MG63 (cell line): Measurements from ENCODE around the gene CNBD2. TPM values are rescaled to one million over a fixed set of nuclear protein-coding genes. Genes with fewer than 3 reads are reported as not detected.
"Not testable (repeated sequence)": the region's sequence is repeated elsewhere in the genome, so short reads cannot be mapped to it uniquely, and the experiment has no call there.

Experiments
- DNase-seq: peaks from one replicate; pipeline ENCODE4 v3.0.0-alpha.2; 2020
- H3K27me3 ChIP-seq: fragments of 250-450 bp; sonication (Bioruptor Pico); 2 replicates; pipeline ENCODE4 v1.5.1; 2020; ENCODE audit warnings: mild to moderate bottlenecking, moderate library complexity
- H3K36me3 ChIP-seq: fragments of 250-450 bp; sonication (Bioruptor Pico); 2 replicates; pipeline ENCODE4 v1.5.1; 2020; ENCODE audit warnings: mild to moderate bottlenecking, moderate library complexity
- H3K4me3 ChIP-seq: fragments of 250-450 bp; sonication (Bioruptor Pico); 2 replicates; pipeline ENCODE4 v1.5.1; 2020; ENCODE audit warnings: mild to moderate bottlenecking, moderate library complexity
- H3K9me3 ChIP-seq: fragments of 250-450 bp; sonication (Bioruptor Pico); 2 replicates; pipeline ENCODE4 v1.5.1; 2020; ENCODE audit warnings: mild to moderate bottlenecking, moderate library complexity
- total RNA-seq: library from RNA; depleted of rRNA; stranded (reverse); fragments of >200 nt; shearing (Covaris generic); gene quantifications from 2 replicates; pipeline ENCODE4 v1.2.3, GENCODE V29; 2014; ENCODE audit warnings: low replicate concordance; rRNA removed

The CNBD2 gene
- total RNA-seq, 1 experiment from 2014 or later: 3.4 TPM

DNA sequence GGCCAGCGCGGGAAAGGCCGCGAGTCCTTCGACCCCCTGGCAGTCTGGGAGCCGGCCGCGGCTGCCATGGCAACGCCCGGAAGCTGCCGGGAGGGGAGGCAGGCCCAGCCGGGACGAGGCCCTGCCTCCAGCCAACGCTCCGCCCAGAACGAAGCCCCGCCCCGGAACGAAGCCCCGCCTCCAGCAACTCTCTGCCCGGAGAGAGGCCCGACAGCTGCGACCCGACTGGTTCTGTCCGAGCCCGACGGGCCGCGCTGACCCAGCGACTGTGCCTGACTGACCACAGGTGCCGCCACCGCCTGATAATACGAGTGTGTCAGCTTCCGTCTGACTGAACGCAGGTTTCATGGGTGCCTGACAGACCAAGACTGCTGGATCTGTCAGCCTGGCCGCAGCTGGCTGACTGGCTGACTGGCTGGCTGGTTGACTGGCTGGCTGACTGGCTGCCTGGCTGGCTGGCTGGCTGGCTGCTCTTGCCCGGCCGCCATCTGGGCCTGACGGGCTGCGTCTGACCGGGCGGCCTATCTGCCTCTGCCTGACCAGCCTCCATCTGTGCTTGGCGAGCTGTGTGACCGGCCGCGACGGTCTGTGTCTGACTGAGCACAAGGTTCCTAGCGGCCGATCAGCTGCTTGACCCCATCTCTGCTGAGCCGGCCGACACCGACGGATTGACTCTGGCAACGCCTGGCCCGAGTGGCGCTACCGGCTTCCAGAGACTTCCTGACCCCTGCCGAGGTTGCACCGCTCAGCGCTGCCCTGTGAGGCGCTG is 96.5 kb downstream of the CNBD2 start:
- peak overlapping the region; percentile 45 for H3K4me3 ChIP-seq
- no peaks in the 10 kb centered on the region for H3K27me3 ChIP-seq
- H3K36me3 ChIP-seq: no peaks in the 10 kb centered on the region
- no peaks in the 10 kb centered on the region for H3K9me3 ChIP-seq
- DNase-seq: peak; percentile 89

GRCh38 chr20:36065427-36065998 is 97.1 kb downstream of the CNBD2 start:
- DNase-seq: no peak
- peak overlapping the region; percentile 45 for H3K4me3 ChIP-seq
- H3K27me3 ChIP-seq: no peaks in the 10 kb centered on the region
- H3K9me3 ChIP-seq: no peaks in the 10 kb centered on the region
- H3K36me3 ChIP-seq: no peaks in the 10 kb centered on the region

DNA sequence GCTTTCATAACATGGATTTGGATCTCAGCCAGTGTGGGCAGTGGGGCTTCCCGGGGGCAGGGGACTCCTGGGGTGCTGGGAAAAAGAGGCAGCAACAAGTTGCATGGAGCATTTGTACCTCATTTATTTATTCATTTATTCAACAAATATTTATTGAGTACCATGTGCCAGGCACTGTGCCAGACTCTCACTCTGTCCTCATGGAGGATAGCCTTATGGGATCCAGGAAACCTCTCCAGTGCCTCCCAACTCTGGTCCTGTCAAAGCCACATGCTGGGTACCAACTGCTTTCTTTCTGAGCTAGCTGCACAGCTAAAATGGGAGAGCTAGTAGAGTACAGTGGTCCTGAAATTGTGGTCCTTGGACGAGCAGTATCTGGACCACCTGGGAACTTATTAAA is 98.4 kb downstream of the CNBD2 start:
- Histone ChIP-seq H3K36me3 (no peaks in the 10 kb centered on the region), H3K9me3 (no peaks in the 10 kb centered on the region), H3K27me3 (no peaks in the 10 kb centered on the region), H3K4me3 (no peak overlapping the region)
- DNase-seq: no peak

GRCh38 chr20:36068526-36068925 is 100.1 kb downstream of the CNBD2 start:
- H3K27me3 ChIP-seq, DNase-seq, H3K4me3 ChIP-seq, H3K9me3 ChIP-seq, H3K36me3 ChIP-seq: not testable (repeated sequence)

DNA sequence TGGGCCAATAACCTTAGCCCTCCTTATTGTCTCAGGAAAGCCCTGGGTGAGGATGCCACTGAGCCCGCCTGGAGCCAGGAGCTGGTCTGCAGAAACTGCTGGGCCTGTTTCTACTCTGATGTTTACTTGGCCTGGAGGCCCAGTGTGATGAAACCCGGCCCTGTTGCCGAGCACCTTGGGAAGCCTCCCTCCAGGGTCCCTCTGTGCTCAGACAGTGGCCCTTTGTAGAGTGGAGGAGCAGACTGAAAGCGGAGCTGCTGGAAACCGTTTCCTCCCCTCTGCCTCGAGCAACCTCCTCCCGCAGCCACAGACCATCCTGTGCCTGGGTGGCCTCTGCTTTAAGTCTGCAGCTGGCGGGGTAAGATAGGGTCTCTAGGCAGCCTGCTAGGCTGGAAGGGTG is 102.1 kb downstream of the CNBD2 start:
- peaks cover 3% of the 10 kb centered on the region for H3K9me3 ChIP-seq
- no peaks in the 10 kb centered on the region for H3K36me3 ChIP-seq
- H3K27me3 ChIP-seq: no peaks in the 10 kb centered on the region
- no peak for DNase-seq
- H3K4me3 ChIP-seq: no peak overlapping the region

DNA sequence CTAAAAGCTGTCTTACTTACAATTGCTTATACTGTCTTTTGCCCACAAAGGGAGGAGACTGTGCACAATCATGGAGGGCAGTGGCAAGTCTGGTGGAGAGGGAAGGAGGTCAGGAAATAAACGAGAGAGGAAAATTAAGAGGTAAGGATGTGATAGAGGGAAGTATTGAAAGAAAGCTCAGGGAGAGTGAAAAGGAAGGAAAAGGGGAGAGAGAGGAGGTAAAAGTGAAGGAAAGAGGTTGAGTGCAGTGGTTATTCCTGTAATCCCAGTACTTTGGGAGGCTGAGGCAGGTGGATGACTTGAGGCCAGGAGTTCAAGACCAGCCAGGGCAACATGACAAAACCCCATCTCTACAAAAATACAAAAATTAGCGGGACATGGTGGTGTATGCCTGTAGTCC is 103.5 kb downstream of the CNBD2 start:
- Histone ChIP-seq H3K27me3 (peaks cover 2% of the 10 kb centered on the region; the same call in 1 of the 2 replicates), H3K4me3 (no peak overlapping the region), H3K9me3 (peaks cover 3% of the 10 kb centered on the region), H3K36me3 (no peaks in the 10 kb centered on the region)
- no peak for DNase-seq

DNA sequence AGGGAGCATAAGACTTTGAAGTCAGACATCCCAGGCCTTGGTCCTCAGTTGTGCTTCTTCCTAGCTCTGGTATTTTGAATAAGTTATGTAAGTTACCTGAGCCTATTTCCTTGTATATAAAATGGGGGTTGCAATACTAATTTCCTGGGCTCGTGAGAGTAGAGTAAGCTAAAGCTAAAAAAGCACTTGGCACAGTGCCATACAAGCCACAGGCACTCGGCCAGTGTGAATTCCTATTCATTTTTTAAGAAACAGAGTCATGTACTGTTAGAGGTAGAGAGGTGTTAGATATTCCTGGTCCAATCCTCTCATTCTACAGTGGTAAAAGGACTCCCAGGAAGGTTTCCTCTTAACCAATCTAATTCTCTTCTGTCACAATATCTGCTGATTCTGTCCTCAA is 106.6 kb downstream of the CNBD2 start:
- peaks cover 3% of the 10 kb centered on the region for H3K9me3 ChIP-seq
- H3K36me3 ChIP-seq: no peaks in the 10 kb centered on the region
- H3K27me3 ChIP-seq: peaks cover 2% of the 10 kb centered on the region; the same call in 1 of the 2 replicates
- DNase-seq: no peak
- no peak overlapping the region for H3K4me3 ChIP-seq

GRCh38 chr20:36077762-36078161 is 109.4 kb downstream of the CNBD2 start:
- H3K9me3 ChIP-seq, H3K36me3 ChIP-seq, DNase-seq, H3K4me3 ChIP-seq, H3K27me3 ChIP-seq: not testable (repeated sequence)

DNA sequence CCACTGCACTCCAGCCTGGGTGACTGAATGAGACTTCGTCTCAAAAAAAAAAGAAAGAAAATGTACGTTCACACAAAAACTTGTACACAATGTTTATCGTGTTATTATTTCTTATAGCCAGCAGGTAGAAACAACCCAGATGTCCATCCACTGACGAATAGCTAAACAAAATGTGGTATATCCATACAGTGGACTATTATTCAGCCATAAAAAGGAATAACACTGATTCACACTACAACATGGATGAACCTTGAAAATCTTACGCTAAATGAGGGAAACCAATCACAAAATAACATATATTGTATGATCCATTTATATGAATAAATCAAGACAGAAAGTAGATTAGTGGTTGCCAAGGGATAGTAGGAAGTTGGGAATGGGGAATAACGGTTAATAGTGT is 111.1 kb downstream of the CNBD2 start:
- Histone ChIP-seq H3K36me3 (no peaks in the 10 kb centered on the region), H3K9me3 (peaks cover 7% of the 10 kb centered on the region), H3K27me3 (peaks cover 2% of the 10 kb centered on the region; the same call in 1 of the 2 replicates), H3K4me3 (no peak overlapping the region)
- no peak for DNase-seq

GRCh38 chr20:36079984-36080383 is 111.6 kb downstream of the CNBD2 start:
- not testable (repeated sequence) for H3K27me3 ChIP-seq, H3K4me3 ChIP-seq, H3K9me3 ChIP-seq, H3K36me3 ChIP-seq
- DNase-seq: peak; percentile 45

Other genes starting within 250 kb of the CNBD2 start
- 273 and 328 TPM in 2 replicates for gene RBM39, start 226.3 kb upstream of the CNBD2 start, total RNA-seq
- gene PHF20, start 196.6 kb upstream of the CNBD2 start, total RNA-seq: 50.5 and 57.7 TPM in 2 replicates
- 29.8 and 79.0 TPM in 2 replicates for gene SCAND1, start 14.1 kb upstream of the CNBD2 start, total RNA-seq
- gene EPB41L1, start 186.2 kb downstream of the CNBD2 start, total RNA-seq: 11.7 and 22.9 TPM in 2 replicates